Neural progenitor cell (in vitro differentiated cells): Measurements from ENCODE around the gene AHRR.

Experiments
- EZH2 ChIP-seq: fragments of 200-600 bp; sonication (generic); IDR thresholded peaks from 2 replicates; pipeline ENCODE4 v1.6.1; 2017; ENCODE audit warnings: antibody characterized with exemption, mild to moderate bottlenecking, moderate library complexity
- EZH2phosphoT487 ChIP-seq: fragments of 200-600 bp; sonication (generic); IDR thresholded peaks from 2 replicates; pipeline ENCODE4 v1.6.1; 2017; ENCODE audit warnings: antibody characterized with exemption
- TF ChIP-seq, protein P1 (sequence below): fragments of 200-600 bp; sonication (generic); IDR thresholded peaks from 2 replicates; pipeline ENCODE4 v1.5.1; 2017; ENCODE audit warnings: antibody characterized with exemption, mild to moderate bottlenecking

DNA sequence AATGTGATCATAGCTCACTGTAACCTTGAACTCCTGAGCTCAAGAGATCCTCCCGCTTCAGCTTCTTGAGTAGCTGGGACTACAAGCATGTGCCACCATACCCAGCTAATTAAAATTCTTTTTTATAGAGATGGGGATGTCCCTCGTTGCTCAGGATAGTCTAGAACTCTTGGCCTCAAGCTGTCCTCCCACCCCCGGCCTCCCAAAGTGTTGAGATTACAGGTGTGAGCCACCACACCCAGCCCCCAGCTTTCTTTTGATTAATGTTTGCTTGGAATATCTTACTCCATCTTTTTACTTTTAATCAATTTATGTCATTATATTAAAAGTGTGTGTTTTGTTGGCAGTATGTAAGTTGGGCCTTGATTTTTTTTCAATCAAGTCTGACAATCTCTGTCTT is 62.1 kb downstream of the AHRR start:
- TF ChIP-seq, protein P1, sequence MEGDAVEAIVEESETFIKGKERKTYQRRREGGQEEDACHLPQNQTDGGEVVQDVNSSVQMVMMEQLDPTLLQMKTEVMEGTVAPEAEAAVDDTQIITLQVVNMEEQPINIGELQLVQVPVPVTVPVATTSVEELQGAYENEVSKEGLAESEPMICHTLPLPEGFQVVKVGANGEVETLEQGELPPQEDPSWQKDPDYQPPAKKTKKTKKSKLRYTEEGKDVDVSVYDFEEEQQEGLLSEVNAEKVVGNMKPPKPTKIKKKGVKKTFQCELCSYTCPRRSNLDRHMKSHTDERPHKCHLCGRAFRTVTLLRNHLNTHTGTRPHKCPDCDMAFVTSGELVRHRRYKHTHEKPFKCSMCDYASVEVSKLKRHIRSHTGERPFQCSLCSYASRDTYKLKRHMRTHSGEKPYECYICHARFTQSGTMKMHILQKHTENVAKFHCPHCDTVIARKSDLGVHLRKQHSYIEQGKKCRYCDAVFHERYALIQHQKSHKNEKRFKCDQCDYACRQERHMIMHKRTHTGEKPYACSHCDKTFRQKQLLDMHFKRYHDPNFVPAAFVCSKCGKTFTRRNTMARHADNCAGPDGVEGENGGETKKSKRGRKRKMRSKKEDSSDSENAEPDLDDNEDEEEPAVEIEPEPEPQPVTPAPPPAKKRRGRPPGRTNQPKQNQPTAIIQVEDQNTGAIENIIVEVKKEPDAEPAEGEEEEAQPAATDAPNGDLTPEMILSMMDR, result no peak
- TF ChIP-seq EZH2phosphoT487 (no peak), EZH2 (no peak)
